Glomerular endothelial cell (primary cell): ENCODE results near the gene MGMT. TPM values are rescaled to one million over a fixed set of nuclear protein-coding genes. Genes with fewer than 3 reads are reported as not detected.

ENCODE experiments used
- DNase-seq: peaks from one replicate; pipeline ENCODE4 v3.0.0-alpha.2; 2011; ENCODE audit warnings: low read depth, low spot score; ENCODE audit errors: extremely low read depth
- total RNA-seq: library from RNA; depleted of rRNA; stranded (reverse); fragments of >200 nt; gene quantifications from 2 replicates; pipeline ENCODE4 v1.2.3, GENCODE V29; 2015

Gene MGMT
- total RNA-seq, 1 donor from 2014 or later, result 26.5 TPM

DNA sequence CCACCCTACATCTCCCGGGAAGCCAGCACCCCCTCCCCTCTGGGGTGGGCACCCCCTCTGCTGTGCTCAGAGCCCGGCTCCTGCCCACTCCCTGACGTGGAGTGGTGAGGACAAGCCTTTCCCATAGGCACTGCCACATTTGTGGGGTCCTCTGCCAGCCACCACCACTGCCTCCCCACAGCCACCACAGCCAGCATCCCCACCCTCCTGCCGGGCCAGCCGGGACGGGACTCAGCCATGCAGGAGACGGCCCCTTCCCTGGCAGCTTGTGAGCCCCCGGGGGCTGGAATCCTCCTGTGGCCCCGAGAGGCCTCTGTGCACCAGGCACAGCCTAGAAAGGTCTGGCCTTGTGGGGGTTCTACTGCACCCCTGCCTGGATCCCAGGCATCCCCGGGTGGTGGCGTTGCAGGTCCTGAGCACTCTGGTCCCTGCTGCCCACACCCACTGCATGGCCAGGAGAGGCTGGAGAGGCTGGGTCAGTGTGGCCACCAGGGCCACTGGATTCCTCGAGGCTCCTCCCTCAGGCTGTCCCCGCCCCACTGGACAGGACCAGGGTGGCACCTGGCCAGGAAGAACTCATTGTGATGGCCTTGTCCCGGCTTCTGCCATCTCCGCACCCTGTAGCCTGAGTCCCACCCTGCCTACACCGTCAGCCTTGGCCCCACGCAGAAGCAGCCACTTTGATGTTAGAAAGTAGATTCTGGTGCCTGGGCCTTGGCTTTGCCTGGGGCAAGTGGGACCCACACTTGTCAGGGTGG, 349.0 kb downstream of the MGMT start:
- DNase-seq, result no peak

DNA sequence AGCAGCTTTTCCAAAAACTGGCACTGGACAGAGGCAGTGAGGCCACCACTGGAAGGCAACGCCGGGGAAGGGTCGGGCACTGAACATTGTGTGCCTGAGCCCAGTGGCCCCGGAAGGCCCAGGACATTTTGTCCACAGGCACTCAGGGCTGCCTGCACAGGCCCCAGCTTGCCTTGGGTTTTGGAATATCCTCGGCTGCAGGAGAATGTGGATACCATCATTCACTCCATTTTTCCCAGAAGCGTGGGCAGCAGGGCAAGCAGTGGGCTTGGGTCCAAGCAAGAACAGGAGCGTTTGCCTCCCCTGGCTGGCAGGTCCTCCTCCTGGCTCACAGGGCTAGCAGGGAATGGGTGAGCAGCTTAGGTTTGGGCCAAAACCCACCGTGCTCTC, 349.6 kb downstream of the MGMT start:
- no peak for DNase-seq
